Spleen (tissue), 11 donors: ENCODE measurements around the gene FAM120AOS. TPM values are rescaled to one million over a fixed set of nuclear protein-coding genes. Genes with fewer than 3 reads are reported as not detected.

ENCODE experiments used
- DNase-seq: peaks from one replicate; pipeline ENCODE4 v3.0.0-alpha.2; 2020
- H3K27ac ChIP-seq, 8 donors: fragments of 200-600 bp; sonication (generic) in 7 of 8; 1 replicate in 4 of 8; 2 replicates in 4 of 8; pipeline versions ENCODE4 v1.5.0 to v1.8.0; 2016 to 2021; ENCODE audit warnings: inconsistent platforms in 4 of 8, mild to moderate bottlenecking in 4 of 8, moderate library complexity in 1 of 8
- H3K27me3 ChIP-seq, 7 donors: fragments of 200-600 bp; sonication (generic) in 6 of 7; replicated peaks in 1 of 7; 1 replicate in 4 of 7; 2 replicates in 3 of 7; pipeline versions ENCODE4 v1.5.0 to v1.8.0; 2016 to 2021; ENCODE audit warnings: inconsistent platforms in 3 of 7, mild to moderate bottlenecking in 1 of 7
- H3K36me3 ChIP-seq, 6 donors: fragments of 200-600 bp; sonication (generic) in 5 of 6; 1 replicate in 4 of 6; 2 replicates in 2 of 6; pipeline versions ENCODE4 v1.5.0 to v1.8.0; 2016 to 2021; ENCODE audit warnings: inconsistent platforms in 2 of 6
- H3K4me1 ChIP-seq, 6 donors: fragments of 200-600 bp; sonication (generic) in 5 of 6; 1 replicate in 3 of 6; 2 replicates in 3 of 6; pipeline versions ENCODE4 v1.5.0 to v1.8.0; 2016 to 2021; ENCODE audit warnings: inconsistent platforms in 3 of 6
- H3K4me3 ChIP-seq, 8 donors: fragments of 200-600 bp; sonication (generic) in 7 of 8; 1 replicate in 4 of 8; 2 replicates in 4 of 8; pipeline versions ENCODE4 v1.5.0 to v1.8.0; 2016 to 2021; ENCODE audit warnings: inconsistent platforms in 4 of 8, mild to moderate bottlenecking in 4 of 8, moderate library complexity in 2 of 8
- H3K9me3 ChIP-seq, 8 donors: fragments of 200-600 bp; sonication (generic) in 7 of 8; 1 replicate in 4 of 8; 2 replicates in 4 of 8; pipeline versions ENCODE4 v1.5.0 to v1.8.0; 2016 to 2021; ENCODE audit warnings: inconsistent platforms in 4 of 8
- POLR2A ChIP-seq, 3 donors: fragments of 450-650 bp; IDR thresholded peaks; one replicate each; pipeline ENCODE4 v1.5.1; 2017; ENCODE audit warnings: antibody characterized with exemption in 3 of 3, mild to moderate bottlenecking in 1 of 3
- POLR2AphosphoS5 ChIP-seq, 3 donors: sonication (generic); formaldehyde crosslinking; IDR thresholded peaks; one replicate each; pipeline ENCODE4 v1.5.1; 2017; ENCODE audit warnings: antibody characterized with exemption in 3 of 3
- WGBS, 5 donors: extraction: QIAGEN DNeasy Blood & Tissue Kit in 3 of 5; methylation state at CpG; one replicate each; pipeline versions ENCODE4 v1.1.5 to v1.1.7; 2013 to 2018; 5-methylcytosine and 5-hydroxymethylcytosine counted together
- intact Hi-C: fragments of 100-400 bp; cut with DNase I; formaldehyde crosslinking; loops from one replicate; pipeline ENCODE4 v1.15.0; 2023; ENCODE audit warnings: low total_unique reads
- polyA plus RNA-seq, 3 donors: library from polyadenylated mRNA; stranded (reverse); fragments of 200-250 nt; gene quantifications; one replicate each; pipeline ENCODE4 v1.2.1, GENCODE V29; 2013
- total RNA-seq, 7 donors: library from RNA; depleted of rRNA in 3 of 7; stranded (reverse); fragments of >200 nt in 3 of 7; fragmentation: NEBNext Ultra II Directional in 4 of 7; extraction: Animal tissue kit (Norgen Biotek cat#: 25700) in 4 of 7; gene quantifications; one replicate each; pipeline versions ENCODE4 v1.1.0 to v1.2.1, GENCODE V29; 2016 to 2021
- TF ChIP-seq, protein P1 (sequence below), 11 experiments: fragments of 200-600 bp in 7 of 11; fragments of 450-650 bp in 4 of 11; sonication (generic) in 4 of 11; IDR thresholded peaks in 8 of 11; conservative IDR thresholded peaks in 3 of 11; 1 replicate in 7 of 11; 2 replicates in 4 of 11; pipeline versions ENCODE4 v1.4.0 to v1.8.0; 2016 to 2021; ENCODE audit warnings: antibody characterized with exemption in 11 of 11, inconsistent platforms in 4 of 11, mild to moderate bottlenecking in 1 of 11
- donor health status: healthy with polysubstance abuse.
- donor health status: DM: no; HTN: no; CAD: no; lungs with moderate emphysema.
- donor health status: DM: no; HTN: no; CAD: no.
- donor health status: Bipolar disorder and iron deficiency.
- donor health status: healthy.
- donor health status: DM: no; HTN: no; CAD: no.
- donor health status: DM: yes; HTN: yes; CAD: no.

The FAM120AOS gene
- total and polyA plus RNA-seq, 10 donors = 20.6 to 46.8 (median 36.2) TPM

DNA sequence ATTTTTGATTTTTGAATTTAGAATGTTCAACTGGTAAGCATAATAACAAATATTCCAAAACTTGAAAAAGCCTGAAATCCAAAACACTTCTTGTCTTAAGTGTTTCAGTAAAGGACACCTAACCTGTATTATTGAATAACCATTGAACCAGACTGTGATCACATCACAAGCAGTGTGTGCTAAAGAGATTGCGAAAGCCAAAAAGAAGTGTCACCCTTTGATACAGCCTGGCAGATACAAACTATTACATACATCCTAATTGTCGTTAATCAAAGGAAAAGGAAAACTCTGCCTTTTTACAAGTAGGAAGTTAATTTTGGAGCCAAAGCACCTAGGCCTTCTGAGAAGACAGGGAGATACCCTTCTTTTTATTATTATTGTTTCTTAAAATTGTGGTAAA is 8.4 kb upstream of the FAM120AOS start:
- 64 to 83% (median 69%) methylated on average over 2 of the region's 2 CpGs for WGBS, 5 donors
- no peak for DNase-seq
- peak overlapping the region in 1 of 8 donors; percentile 3 for H3K27ac ChIP-seq
- no peaks in the 10 kb centered on the region for H3K27me3 ChIP-seq
- intact Hi-C loops = no loop called here
- no peaks in the 10 kb centered on the region for H3K36me3 ChIP-seq
- TF ChIP-seq, protein P1, sequence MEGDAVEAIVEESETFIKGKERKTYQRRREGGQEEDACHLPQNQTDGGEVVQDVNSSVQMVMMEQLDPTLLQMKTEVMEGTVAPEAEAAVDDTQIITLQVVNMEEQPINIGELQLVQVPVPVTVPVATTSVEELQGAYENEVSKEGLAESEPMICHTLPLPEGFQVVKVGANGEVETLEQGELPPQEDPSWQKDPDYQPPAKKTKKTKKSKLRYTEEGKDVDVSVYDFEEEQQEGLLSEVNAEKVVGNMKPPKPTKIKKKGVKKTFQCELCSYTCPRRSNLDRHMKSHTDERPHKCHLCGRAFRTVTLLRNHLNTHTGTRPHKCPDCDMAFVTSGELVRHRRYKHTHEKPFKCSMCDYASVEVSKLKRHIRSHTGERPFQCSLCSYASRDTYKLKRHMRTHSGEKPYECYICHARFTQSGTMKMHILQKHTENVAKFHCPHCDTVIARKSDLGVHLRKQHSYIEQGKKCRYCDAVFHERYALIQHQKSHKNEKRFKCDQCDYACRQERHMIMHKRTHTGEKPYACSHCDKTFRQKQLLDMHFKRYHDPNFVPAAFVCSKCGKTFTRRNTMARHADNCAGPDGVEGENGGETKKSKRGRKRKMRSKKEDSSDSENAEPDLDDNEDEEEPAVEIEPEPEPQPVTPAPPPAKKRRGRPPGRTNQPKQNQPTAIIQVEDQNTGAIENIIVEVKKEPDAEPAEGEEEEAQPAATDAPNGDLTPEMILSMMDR (IDR thresholded peaks at IDR 0.05 in 8 of 11, conservative IDR thresholded peaks at IDR 0.05 in 3 of 11) = no peak
- no peak for TF ChIP-seq POLR2AphosphoS5 (IDR thresholded peaks at IDR 0.05)
- no peak for TF ChIP-seq POLR2A (IDR thresholded peaks at IDR 0.05)
- no peak overlapping the region for H3K4me3 ChIP-seq
- peaks cover 18 to 99% (median 88%) of the 10 kb centered on the region in 6 donors for H3K4me1 ChIP-seq
- H3K9me3 ChIP-seq = no peaks in the 10 kb centered on the region

DNA sequence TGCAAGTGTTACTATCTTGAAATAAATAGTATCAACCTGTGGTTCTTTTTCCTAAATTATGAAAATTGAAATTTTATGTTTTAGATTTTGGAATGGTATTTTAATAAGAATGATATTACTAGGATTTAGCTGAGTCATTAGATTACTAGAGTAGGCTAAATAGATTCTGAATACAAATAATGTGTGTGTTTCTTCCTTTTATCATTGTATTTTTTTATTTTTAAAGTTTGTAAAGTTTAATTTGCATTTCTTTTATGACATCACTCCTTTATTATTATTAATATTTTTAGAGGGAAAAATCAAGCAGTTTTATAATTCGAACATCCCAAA is 8.0 kb upstream of the FAM120AOS start:
- Histone ChIP-seq H3K4me1 (peaks cover 22 to 99% (median 88%) of the 10 kb centered on the region in 6 donors), H3K4me3 (no peak overlapping the region), H3K36me3 (no peaks in the 10 kb centered on the region), H3K27me3 (no peaks in the 10 kb centered on the region), H3K9me3 (no peaks in the 10 kb centered on the region), H3K27ac (peak overlapping the region in 2 of 8 donors; percentile 37 to 43)
- no peak for DNase-seq
- TF ChIP-seq POLR2A (IDR thresholded peaks at IDR 0.05) (no peak), POLR2AphosphoS5 (IDR thresholded peaks at IDR 0.05) (no peak)
- TF ChIP-seq, protein P1 (IDR thresholded peaks at IDR 0.05 in 8 of 11, conservative IDR thresholded peaks at IDR 0.05 in 3 of 11) = no peak
- WGBS, 5 donors = 95 to 100% (median 97%) methylated on average over 1 of the region's 1 CpG
- intact Hi-C loops = no loop called here

DNA sequence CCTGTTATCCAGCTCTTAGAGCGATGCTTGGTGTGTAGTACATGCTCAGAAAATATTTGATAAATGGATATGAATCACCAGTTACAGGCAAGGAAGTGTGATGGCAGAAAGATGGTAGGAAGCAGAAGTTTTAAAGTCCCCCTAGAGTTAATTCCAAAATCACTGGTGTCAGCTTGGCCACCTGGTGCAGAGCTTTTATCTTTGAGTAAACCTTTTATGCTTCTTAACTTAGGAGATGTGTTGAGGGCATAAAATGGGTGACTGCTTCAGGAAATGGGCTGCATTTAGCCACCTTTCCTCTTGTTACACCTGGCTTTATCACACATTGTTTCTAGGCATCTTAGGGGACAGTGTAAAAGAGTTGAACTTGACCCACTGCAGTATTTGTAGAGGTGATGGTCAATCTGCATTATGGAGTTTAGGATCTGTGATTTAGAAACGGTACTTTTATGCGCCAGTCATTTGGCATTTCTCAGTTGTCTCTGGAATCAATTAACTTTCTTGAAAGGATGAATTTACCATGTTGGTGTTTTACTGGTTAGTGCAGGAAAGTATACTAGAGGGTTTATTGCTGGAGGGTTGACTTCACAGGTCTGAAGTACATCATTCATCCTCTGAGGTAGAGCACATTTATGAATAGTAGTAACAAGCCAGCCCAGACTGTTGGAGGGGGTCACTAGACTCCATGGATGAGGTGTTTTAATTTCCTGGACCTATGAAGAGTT is 7.5 kb upstream of the FAM120AOS start:
- H3K36me3 ChIP-seq = no peaks in the 10 kb centered on the region
- H3K4me1 ChIP-seq = peaks cover 24 to 99% (median 88%) of the 10 kb centered on the region in 6 donors
- no peaks in the 10 kb centered on the region for H3K27me3 ChIP-seq
- no peak for TF ChIP-seq POLR2A (IDR thresholded peaks at IDR 0.05)
- TF ChIP-seq POLR2AphosphoS5 (IDR thresholded peaks at IDR 0.05) = no peak
- TF ChIP-seq, protein P1 (IDR thresholded peaks at IDR 0.05 in 8 of 11, conservative IDR thresholded peaks at IDR 0.05 in 3 of 11) = no peak
- H3K9me3 ChIP-seq = no peaks in the 10 kb centered on the region
- H3K4me3 ChIP-seq = no peak overlapping the region
- no peak for DNase-seq
- peak overlapping the region in 2 of 8 donors; percentile 37 to 43 for H3K27ac ChIP-seq
- intact Hi-C loops = no loop called here
- 87 to 98% (median 92%) methylated on average over 3 of the region's 3 CpGs for WGBS, 5 donors

DNA sequence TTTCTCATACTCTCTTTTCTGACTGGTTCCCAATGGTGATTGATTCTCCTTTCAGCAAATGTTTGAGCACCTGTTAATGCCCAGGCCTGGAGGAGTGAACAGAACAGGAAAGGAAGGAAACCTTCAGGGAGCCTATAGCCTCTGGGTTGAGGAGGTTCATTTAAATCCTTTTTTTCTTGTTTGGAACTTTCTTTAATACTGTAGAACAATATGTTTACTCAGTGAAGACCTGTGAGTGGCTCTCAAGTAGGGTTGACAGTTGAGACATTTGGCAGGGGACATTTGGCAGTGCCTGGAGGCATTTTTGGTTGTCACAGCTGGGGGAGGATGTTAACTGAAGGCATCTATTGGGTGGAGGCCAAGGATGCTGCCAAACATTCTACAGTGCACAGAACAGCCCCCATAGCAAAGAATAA is 6.1 kb upstream of the FAM120AOS start:
- Histone ChIP-seq H3K27me3 (no peaks in the 10 kb centered on the region), H3K4me1 (peaks cover 18 to 99% (median 88%) of the 10 kb centered on the region in 6 donors), H3K4me3 (no peak overlapping the region), H3K9me3 (no peaks in the 10 kb centered on the region), H3K36me3 (no peaks in the 10 kb centered on the region), H3K27ac (peak overlapping the region in 3 of 8 donors; percentile 8 to 50 (median 16))
- intact Hi-C loops = no loop called here
- no peak for TF ChIP-seq POLR2AphosphoS5 (IDR thresholded peaks at IDR 0.05)
- TF ChIP-seq, protein P1 (IDR thresholded peaks at IDR 0.05 in 8 of 11, conservative IDR thresholded peaks at IDR 0.05 in 3 of 11) = no peak
- no peak for TF ChIP-seq POLR2A (IDR thresholded peaks at IDR 0.05)
- DNase-seq = no peak
